ENCODE results near the gene CTSA.

DNA sequence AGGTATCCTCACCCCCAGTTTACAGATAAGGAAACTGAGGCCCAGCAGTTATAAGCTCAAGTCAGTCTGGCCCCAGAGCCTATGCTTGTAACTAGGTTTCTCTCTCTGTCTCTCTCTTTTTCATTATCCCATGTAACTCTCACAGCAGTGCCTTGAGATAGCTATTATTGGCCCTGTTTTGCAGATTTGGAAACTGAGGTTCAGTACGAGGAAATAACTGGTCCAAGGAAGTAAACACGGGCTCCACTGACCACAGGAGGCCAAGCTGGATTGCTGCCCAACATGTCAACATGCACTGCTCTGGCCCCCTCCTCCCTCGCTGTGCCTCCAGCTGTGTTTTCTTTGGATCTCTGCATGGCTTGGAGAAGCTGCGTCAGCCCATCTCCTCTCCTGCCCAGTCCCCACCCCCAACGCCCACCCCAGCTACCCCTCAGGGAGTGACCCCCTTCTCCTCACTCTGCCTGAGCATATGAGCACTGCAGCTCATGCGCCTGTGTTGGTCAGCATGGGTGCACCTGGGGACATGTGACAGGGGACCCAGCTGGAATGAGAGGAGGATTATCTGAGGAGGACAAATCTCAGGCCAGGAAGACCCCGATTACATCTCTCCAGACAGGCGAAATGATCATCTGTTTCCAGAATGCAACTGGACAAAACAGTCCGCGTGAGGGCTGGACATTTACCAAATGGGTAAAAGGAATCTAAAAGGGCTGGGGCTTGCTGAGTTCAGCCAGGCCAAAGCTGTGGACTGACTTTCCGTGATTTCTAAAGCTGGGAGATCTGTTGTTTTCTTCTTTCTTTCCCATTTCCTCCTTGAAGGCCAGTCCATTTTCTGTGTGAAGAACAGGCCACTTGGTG, 28.6 kb downstream of the CTSA start:
- TF ChIP-seq, protein P1, sequence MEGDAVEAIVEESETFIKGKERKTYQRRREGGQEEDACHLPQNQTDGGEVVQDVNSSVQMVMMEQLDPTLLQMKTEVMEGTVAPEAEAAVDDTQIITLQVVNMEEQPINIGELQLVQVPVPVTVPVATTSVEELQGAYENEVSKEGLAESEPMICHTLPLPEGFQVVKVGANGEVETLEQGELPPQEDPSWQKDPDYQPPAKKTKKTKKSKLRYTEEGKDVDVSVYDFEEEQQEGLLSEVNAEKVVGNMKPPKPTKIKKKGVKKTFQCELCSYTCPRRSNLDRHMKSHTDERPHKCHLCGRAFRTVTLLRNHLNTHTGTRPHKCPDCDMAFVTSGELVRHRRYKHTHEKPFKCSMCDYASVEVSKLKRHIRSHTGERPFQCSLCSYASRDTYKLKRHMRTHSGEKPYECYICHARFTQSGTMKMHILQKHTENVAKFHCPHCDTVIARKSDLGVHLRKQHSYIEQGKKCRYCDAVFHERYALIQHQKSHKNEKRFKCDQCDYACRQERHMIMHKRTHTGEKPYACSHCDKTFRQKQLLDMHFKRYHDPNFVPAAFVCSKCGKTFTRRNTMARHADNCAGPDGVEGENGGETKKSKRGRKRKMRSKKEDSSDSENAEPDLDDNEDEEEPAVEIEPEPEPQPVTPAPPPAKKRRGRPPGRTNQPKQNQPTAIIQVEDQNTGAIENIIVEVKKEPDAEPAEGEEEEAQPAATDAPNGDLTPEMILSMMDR (conservative IDR thresholded peaks at IDR 0.05), result no peak
- no peak for TF ChIP-seq ZFX (IDR thresholded peaks at IDR 0.05)

Measured in C4-2B (cell line).